Colonic mucosa (tissue), 4 donors: Measurements from ENCODE around the gene ATM. TPM values are rescaled to one million over a fixed set of nuclear protein-coding genes. Genes with fewer than 3 reads are reported as not detected.

Experiments
- DNase-seq: peaks from one replicate; pipeline ENCODE4 v3.0.0-alpha.2; 2020
- H3K27ac ChIP-seq: fragments of 200-600 bp; one replicate; pipeline ENCODE4 v1.8.0; 2021
- H3K27me3 ChIP-seq: fragments of 200-600 bp; one replicate; pipeline ENCODE4 v1.8.0; 2021
- H3K36me3 ChIP-seq: fragments of 200-600 bp; one replicate; pipeline ENCODE4 v1.8.0; 2021
- H3K4me1 ChIP-seq: fragments of 200-600 bp; one replicate; pipeline ENCODE4 v1.8.0; 2021; ENCODE audit warnings: mild to moderate bottlenecking
- H3K4me3 ChIP-seq: fragments of 200-600 bp; one replicate; pipeline ENCODE4 v1.8.0; 2021
- H3K9ac ChIP-seq, 2 donors: one replicate each; pipeline ENCODE4 v1.7.0; 2013; ENCODE audit warnings: control low read depth in 2 of 2, low read depth in 2 of 2, low read length in 2 of 2
- H3K9me3 ChIP-seq: fragments of 200-600 bp; one replicate; pipeline ENCODE4 v1.8.0; 2021
- intact Hi-C: fragments of 100-400 bp; cut with DNase I; formaldehyde crosslinking; loops from one replicate; pipeline ENCODE4 v1.14.1; 2022
- total RNA-seq, 2 donors: library from RNA; stranded (reverse); fragmentation: NEBNext Ultra II Directional in 1 of 2; extraction: Animal tissue kit (Norgen Biotek cat#: 25700) in 1 of 2; gene quantifications; one replicate each; pipeline ENCODE4 v1.2.1, GENCODE V29; 2021
- TF ChIP-seq, protein P1 (sequence below): fragments of 200-600 bp; IDR thresholded peaks from one replicate; pipeline ENCODE4 v1.8.0; 2022; ENCODE audit warnings: antibody characterized with exemption, mild to moderate bottlenecking
- donor health status: healthy.
- donor health status: DM: no; HTN: no; CAD: no.
- donor health status: DM: no; HTN: no; CAD: no.

The ATM gene, protein sequence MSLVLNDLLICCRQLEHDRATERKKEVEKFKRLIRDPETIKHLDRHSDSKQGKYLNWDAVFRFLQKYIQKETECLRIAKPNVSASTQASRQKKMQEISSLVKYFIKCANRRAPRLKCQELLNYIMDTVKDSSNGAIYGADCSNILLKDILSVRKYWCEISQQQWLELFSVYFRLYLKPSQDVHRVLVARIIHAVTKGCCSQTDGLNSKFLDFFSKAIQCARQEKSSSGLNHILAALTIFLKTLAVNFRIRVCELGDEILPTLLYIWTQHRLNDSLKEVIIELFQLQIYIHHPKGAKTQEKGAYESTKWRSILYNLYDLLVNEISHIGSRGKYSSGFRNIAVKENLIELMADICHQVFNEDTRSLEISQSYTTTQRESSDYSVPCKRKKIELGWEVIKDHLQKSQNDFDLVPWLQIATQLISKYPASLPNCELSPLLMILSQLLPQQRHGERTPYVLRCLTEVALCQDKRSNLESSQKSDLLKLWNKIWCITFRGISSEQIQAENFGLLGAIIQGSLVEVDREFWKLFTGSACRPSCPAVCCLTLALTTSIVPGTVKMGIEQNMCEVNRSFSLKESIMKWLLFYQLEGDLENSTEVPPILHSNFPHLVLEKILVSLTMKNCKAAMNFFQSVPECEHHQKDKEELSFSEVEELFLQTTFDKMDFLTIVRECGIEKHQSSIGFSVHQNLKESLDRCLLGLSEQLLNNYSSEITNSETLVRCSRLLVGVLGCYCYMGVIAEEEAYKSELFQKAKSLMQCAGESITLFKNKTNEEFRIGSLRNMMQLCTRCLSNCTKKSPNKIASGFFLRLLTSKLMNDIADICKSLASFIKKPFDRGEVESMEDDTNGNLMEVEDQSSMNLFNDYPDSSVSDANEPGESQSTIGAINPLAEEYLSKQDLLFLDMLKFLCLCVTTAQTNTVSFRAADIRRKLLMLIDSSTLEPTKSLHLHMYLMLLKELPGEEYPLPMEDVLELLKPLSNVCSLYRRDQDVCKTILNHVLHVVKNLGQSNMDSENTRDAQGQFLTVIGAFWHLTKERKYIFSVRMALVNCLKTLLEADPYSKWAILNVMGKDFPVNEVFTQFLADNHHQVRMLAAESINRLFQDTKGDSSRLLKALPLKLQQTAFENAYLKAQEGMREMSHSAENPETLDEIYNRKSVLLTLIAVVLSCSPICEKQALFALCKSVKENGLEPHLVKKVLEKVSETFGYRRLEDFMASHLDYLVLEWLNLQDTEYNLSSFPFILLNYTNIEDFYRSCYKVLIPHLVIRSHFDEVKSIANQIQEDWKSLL (N-terminal part only)
- 10 to 100 TPM; 28.3 to 30.1 TPM for total RNA-seq

DNA sequence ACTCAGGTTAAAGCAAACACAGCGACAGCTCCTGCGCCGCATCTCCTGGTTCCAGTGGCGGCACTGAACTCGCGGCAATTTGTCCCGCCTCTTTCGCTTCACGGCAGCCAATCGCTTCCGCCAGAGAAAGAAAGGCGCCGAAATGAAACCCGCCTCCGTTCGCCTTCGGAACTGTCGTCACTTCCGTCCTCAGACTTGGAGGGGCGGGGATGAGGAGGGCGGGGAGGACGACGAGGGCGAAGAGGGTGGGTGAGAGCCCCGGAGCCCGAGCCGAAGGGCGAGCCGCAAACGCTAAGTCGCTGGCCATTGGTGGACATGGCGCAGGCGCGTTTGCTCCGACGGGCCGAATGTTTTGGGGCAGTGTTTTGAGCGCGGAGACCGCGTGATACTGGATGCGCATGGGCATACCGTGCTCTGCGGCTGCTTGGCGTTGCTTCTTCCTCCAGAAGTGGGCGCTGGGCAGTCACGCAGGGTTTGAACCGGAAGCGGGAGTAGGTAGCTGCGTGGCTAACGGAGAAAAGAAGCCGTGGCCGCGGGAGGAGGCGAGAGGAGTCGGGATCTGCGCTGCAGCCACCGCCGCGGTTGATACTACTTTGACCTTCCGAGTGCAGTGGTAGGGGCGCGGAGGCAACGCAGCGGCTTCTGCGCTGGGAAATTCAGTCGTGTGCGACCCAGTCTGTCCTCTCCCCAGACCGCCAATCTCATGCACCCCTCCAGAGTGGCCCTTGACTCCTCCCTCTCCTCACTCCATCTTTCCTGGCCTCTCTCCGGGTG is at the start of gene ATM, which contains the start of gene NPAT:
ATM (plus strand) TSS at position 494 of the 774 bp plus-strand sequence. CDS start 4,558 bp downstream, outside the sequence.
NPAT (minus strand) TSS at position 65 of the 774 bp plus-strand sequence. CDS start 102 bp downstream, outside the sequence.
- H3K36me3 ChIP-seq = no peaks in the 10 kb centered on the region
- DNase-seq = peak; percentile 99
- peak within 1 kb of the TSS; percentile 78 to 96 for H3K9ac ChIP-seq
- intact Hi-C loops = loop anchor here (5.0 to 10.0 kb wide), 2 partner anchors 208 to 425 kb away; no protein-coding TSS in a partner anchor
- H3K4me3 ChIP-seq = peak within 1 kb of the TSS; percentile 65
- no peaks in the 10 kb centered on the region for H3K9me3 ChIP-seq
- no peaks in the 10 kb centered on the region for H3K4me1 ChIP-seq
- TF ChIP-seq, protein P1, sequence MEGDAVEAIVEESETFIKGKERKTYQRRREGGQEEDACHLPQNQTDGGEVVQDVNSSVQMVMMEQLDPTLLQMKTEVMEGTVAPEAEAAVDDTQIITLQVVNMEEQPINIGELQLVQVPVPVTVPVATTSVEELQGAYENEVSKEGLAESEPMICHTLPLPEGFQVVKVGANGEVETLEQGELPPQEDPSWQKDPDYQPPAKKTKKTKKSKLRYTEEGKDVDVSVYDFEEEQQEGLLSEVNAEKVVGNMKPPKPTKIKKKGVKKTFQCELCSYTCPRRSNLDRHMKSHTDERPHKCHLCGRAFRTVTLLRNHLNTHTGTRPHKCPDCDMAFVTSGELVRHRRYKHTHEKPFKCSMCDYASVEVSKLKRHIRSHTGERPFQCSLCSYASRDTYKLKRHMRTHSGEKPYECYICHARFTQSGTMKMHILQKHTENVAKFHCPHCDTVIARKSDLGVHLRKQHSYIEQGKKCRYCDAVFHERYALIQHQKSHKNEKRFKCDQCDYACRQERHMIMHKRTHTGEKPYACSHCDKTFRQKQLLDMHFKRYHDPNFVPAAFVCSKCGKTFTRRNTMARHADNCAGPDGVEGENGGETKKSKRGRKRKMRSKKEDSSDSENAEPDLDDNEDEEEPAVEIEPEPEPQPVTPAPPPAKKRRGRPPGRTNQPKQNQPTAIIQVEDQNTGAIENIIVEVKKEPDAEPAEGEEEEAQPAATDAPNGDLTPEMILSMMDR = peak; percentile 72
- peak within 1 kb of the TSS; percentile 96 for H3K27ac ChIP-seq
- H3K27me3 ChIP-seq = no peaks in the 10 kb centered on the region

DNA sequence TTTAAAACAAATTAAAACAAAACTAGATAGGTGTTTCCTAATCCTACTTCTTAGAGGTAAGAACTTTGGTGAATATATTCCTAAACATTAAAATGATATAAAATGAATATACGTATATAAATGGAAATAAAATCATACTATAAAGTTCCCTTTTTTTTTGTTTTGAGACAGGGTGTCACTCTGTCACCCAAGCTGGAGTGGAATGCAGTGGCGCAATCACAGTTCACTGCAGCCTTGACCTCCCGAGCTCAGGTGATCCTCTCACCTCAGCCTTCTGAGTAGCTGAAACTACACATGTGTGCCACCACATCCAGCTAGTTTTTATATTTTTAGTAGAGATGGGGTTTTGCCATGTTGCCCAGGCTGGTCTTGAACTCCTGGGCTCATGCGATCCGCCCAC is 45.3 kb upstream of the ATM start:
- TF ChIP-seq, protein P1 = no peak
- Histone ChIP-seq H3K4me3 (no peak overlapping the region), H3K27ac (no peak overlapping the region), H3K4me1 (no peaks in the 10 kb centered on the region), H3K27me3 (no peaks in the 10 kb centered on the region), H3K9ac (no peak overlapping the region), H3K36me3 (no peaks in the 10 kb centered on the region), H3K9me3 (no peaks in the 10 kb centered on the region)
- no peak for DNase-seq
- intact Hi-C loops = no loop called here

DNA sequence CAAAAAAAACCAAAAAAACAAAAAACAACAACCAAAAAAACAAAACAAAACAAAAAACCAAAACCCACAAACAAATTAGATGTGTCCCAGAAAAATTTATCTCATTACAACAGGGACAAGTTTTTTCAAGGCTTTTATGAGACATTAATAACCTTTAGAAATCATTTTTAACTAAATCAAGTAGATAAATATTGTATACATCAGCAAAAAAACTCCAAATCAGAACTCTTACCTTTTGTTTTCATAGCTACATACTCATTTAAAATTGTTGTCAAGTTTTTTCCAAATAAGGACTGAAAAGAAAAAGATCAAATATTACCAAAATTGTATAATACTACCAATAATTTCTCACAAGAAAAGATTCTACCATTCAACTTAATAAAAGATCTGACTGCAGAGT is 29.1 kb upstream of the ATM start:
- no peaks in the 10 kb centered on the region for H3K9me3 ChIP-seq
- H3K27me3 ChIP-seq = no peaks in the 10 kb centered on the region
- H3K4me3 ChIP-seq = no peak overlapping the region
- DNase-seq = no peak
- no peaks in the 10 kb centered on the region for H3K36me3 ChIP-seq
- H3K9ac ChIP-seq = no peak overlapping the region
- TF ChIP-seq, protein P1 = no peak
- no peak overlapping the region for H3K27ac ChIP-seq
- H3K4me1 ChIP-seq = no peaks in the 10 kb centered on the region
- intact Hi-C loops = no loop called here

DNA sequence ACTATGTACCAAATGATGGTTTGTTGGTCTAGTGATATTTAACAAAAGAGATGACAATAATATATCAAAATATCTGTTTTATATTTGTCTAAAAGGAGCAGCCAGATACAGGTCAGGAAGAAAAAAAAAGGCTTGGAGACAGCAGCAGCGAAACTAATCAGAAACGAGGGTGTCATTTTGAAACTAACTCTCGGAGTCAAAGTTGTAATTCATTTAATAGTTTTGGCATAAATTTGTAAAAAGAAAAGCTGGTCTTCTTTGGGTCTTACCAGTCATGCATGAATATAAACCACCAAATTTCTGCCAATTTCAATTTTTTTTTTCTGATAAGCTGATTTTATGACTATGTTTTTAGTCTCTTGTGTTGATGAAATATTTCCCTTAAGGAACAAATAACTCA is 26.0 kb upstream of the ATM start:
- Histone ChIP-seq H3K27ac (no peak overlapping the region), H3K9ac (no peak overlapping the region), H3K36me3 (no peaks in the 10 kb centered on the region), H3K27me3 (no peaks in the 10 kb centered on the region), H3K9me3 (no peaks in the 10 kb centered on the region), H3K4me3 (no peak overlapping the region), H3K4me1 (no peaks in the 10 kb centered on the region)
- intact Hi-C loops = no loop called here
- TF ChIP-seq, protein P1 = no peak
- DNase-seq = no peak
